ENCODE data around the gene GRB10. TPM values are rescaled to one million over a fixed set of nuclear protein-coding genes. Genes with fewer than 3 reads are reported as not detected.

GRB10 gene
- total RNA-seq, 2 experiments from 2014 or later, result 5.9 to 8.4 TPM

DNA sequence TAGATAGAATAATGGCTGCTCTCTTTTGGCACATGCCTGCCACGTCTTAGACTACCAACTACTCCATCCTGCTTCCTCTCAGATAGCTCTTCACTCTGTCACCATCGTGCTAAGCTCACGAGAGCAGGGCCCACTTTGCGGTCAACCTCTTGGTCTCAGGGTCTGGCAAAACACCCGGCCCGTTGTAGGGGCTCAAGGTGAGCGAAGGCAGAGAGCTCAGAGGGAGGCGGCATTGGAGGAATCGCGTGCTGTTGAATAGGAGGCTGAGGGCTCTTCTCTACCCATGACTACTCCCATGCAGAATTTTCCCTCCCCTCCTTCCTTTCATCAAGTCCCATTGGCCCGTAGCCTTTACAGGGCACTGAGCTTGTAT is 116.6 kb downstream of the GRB10 start:
- H3K27me3 Mint-ChIP-seq, result no peaks in the 10 kb centered on the region
- H3K9me3 Mint-ChIP-seq, result no peaks in the 10 kb centered on the region
- no peak for ATAC-seq (ENCODE audit: poor library complexity)
- Histone ChIP-seq H3K4me3 (ENCODE audit: low read length) (no peak overlapping the region), H3K27ac (ENCODE audit: low read depth in 1 of 2, low read length in 2 of 2) (no peak overlapping the region), H3K9me3 (ENCODE audit: control insufficient read depth in 1 of 2, insufficient read depth in 1 of 2, low read length in 2 of 2) (no peaks in the 10 kb centered on the region), H3K36me3 (ENCODE audit: insufficient read depth, low read length) (no peaks in the 10 kb centered on the region), H3K4me1 (ENCODE audit: insufficient read depth, low read length) (peaks cover 36% of the 10 kb centered on the region), H3K27me3 (ENCODE audit: control insufficient read depth in 1 of 2, insufficient read depth in 2 of 2, low read length in 2 of 2) (no peaks in the 10 kb centered on the region)
- ChIA-PET POLR2A (no interaction called here), CTCF (no interaction called here)
- no peak overlapping the region for H3K27ac Mint-ChIP-seq
- DNase-seq, result no peak
- TF ChIP-seq, protein P1, sequence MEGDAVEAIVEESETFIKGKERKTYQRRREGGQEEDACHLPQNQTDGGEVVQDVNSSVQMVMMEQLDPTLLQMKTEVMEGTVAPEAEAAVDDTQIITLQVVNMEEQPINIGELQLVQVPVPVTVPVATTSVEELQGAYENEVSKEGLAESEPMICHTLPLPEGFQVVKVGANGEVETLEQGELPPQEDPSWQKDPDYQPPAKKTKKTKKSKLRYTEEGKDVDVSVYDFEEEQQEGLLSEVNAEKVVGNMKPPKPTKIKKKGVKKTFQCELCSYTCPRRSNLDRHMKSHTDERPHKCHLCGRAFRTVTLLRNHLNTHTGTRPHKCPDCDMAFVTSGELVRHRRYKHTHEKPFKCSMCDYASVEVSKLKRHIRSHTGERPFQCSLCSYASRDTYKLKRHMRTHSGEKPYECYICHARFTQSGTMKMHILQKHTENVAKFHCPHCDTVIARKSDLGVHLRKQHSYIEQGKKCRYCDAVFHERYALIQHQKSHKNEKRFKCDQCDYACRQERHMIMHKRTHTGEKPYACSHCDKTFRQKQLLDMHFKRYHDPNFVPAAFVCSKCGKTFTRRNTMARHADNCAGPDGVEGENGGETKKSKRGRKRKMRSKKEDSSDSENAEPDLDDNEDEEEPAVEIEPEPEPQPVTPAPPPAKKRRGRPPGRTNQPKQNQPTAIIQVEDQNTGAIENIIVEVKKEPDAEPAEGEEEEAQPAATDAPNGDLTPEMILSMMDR (IDR thresholded peaks at IDR 0.05), result no peak
- H3K4me3 Mint-ChIP-seq, result no peak overlapping the region
- no peaks in the 10 kb centered on the region for H3K36me3 Mint-ChIP-seq (ENCODE audit: low read depth)
- peaks cover 34% of the 10 kb centered on the region for H3K4me1 Mint-ChIP-seq (ENCODE audit: low read depth)
- intact Hi-C loops (cut with DNase I, micrococcal nuclease), result no loop called here

DNA sequence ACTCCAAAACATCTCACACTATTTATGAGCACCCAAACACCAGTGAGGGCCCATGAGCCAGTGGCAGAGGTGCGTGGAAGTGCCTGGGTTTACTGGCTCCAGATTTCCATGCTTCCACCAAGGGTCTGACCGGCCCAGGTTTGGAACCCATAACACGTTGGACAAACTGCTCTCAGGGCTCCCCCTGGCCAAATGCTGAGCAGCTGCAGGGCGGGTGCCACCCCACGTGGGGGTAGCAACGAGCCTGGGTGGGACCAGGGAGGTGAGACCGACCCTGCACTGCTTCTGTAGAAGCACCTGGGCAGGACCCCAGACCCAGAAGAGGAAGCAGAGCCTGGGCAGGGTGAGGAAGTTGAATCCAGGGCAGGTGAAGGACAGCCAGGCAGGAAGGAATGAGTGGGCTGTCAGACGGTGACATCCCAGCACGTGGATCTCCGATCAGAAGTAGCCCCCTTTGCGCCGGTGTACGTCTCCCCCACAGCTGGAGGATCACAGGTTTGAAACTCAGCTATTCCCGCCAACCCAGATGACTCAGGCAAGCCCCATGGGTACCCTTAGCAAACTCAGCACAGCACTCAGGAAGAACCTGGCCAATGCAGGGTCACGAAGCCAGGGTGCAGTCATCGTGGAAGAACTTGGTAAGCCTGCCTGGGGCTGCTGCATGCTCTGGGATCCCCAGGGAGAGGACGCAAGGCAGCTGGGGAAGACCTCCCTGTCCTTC is 117.1 kb downstream of the GRB10 start:
- TF ChIP-seq, protein P1 (IDR thresholded peaks at IDR 0.05), result no peak
- Histone ChIP-seq H3K27me3 (ENCODE audit: control insufficient read depth in 1 of 2, insufficient read depth in 2 of 2, low read length in 2 of 2) (no peaks in the 10 kb centered on the region), H3K4me1 (ENCODE audit: insufficient read depth, low read length) (peaks cover 41% of the 10 kb centered on the region), H3K9me3 (ENCODE audit: control insufficient read depth in 1 of 2, insufficient read depth in 1 of 2, low read length in 2 of 2) (no peaks in the 10 kb centered on the region), H3K36me3 (ENCODE audit: insufficient read depth, low read length) (no peaks in the 10 kb centered on the region), H3K27ac (ENCODE audit: low read depth in 1 of 2, low read length in 2 of 2) (no peak overlapping the region), H3K4me3 (ENCODE audit: low read length) (no peak overlapping the region)
- ATAC-seq (ENCODE audit: poor library complexity), result no peak
- POLR2A ChIA-PET, result no interaction called here
- Mint-ChIP-seq H3K9me3 (no peaks in the 10 kb centered on the region), H3K4me1 (ENCODE audit: low read depth) (peaks cover 39% of the 10 kb centered on the region), H3K27me3 (no peaks in the 10 kb centered on the region), H3K4me3 (no peak overlapping the region), H3K27ac (no peak overlapping the region), H3K36me3 (ENCODE audit: low read depth) (no peaks in the 10 kb centered on the region)
- intact Hi-C loops (cut with DNase I, micrococcal nuclease), result no loop called here
- CTCF ChIA-PET, result no interaction called here
- DNase-seq, result no peak

DNA sequence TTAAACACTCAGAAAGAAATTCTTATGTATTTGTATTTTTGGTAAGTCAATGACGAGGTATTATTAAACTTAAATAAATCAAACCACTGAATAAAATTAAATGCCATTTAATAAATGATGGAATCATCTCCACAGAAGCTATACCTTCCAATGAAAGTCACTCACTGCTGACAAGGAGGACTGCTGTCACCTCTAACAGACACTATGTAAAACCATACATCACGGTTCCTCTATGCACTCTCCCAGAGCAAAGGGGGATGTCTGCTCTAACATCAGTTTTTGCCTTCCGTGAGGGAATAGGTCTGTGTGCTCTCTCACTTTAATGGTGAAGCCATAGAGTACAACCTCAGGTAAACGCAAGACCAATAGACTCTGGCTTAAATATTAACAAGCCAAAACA is 117.8 kb downstream of the GRB10 start:
- Histone ChIP-seq H3K4me1 (ENCODE audit: insufficient read depth, low read length) (peaks cover 48% of the 10 kb centered on the region), H3K9me3 (ENCODE audit: control insufficient read depth in 1 of 2, insufficient read depth in 1 of 2, low read length in 2 of 2) (no peaks in the 10 kb centered on the region), H3K36me3 (ENCODE audit: insufficient read depth, low read length) (no peaks in the 10 kb centered on the region), H3K27me3 (ENCODE audit: control insufficient read depth in 1 of 2, insufficient read depth in 2 of 2, low read length in 2 of 2) (no peaks in the 10 kb centered on the region), H3K4me3 (ENCODE audit: low read length) (no peak overlapping the region), H3K27ac (ENCODE audit: low read depth in 1 of 2, low read length in 2 of 2) (no peak overlapping the region)
- TF ChIP-seq, protein P1 (IDR thresholded peaks at IDR 0.05), result no peak
- H3K4me1 Mint-ChIP-seq (ENCODE audit: low read depth), result peaks cover 46% of the 10 kb centered on the region
- intact Hi-C loops (cut with DNase I, micrococcal nuclease), result no loop called here
- POLR2A ChIA-PET, result no interaction called here
- no peak overlapping the region for H3K4me3 Mint-ChIP-seq
- DNase-seq, result no peak
- no peaks in the 10 kb centered on the region for H3K27me3 Mint-ChIP-seq
- H3K27ac Mint-ChIP-seq, result no peak overlapping the region
- no peaks in the 10 kb centered on the region for H3K9me3 Mint-ChIP-seq
- no peak for ATAC-seq (ENCODE audit: poor library complexity)
- CTCF ChIA-PET, result no interaction called here
- no peaks in the 10 kb centered on the region for H3K36me3 Mint-ChIP-seq (ENCODE audit: low read depth)
